WI38 (cell line): Measurements from ENCODE around the gene PRKCE.

Experiments
- H3K4me3 ChIP-seq: 2 replicates; pipeline ENCODE4 v1.5.1; 2011; ENCODE audit warnings: low read depth, mild to moderate bottlenecking, control low read depth, low read length
- CTCF ChIP-seq: IDR thresholded peaks from 2 replicates; pipeline ENCODE4 v1.5.1; 2012; ENCODE audit warnings: low read depth, mild to moderate bottlenecking, control low read depth, low read length

PRKCE gene

DNA sequence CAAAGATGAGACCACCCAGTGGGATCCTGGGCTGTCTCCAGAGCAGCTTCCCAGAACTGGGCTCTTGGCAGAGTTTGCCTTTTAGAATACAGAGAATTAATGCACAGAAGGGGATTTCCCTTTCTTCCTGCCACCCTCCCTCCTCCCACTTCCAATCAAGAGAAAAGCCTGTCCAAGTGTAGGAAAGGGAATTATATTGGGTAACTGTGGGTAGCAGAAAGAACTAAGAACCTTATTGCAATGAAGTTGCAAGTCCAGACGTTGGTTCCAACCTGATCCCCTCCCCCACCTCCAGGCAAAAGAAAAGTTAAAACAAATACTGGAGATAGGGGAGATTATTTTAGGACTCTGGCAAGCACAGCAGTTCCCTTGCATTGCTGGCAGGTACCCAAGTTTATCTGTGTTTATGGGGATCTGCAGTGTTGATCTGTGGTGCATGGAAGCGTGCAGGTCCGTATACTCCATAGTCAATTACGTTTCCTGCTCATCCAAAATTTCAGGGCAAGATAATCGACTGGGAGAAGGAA is 114.3 kb downstream of the PRKCE start:
- no peak overlapping the region for H3K4me3 ChIP-seq
- no peak for TF ChIP-seq CTCF

GRCh38 chr2:45768208-45768607 is 116.7 kb downstream of the PRKCE start:
- TF ChIP-seq CTCF: no peak

GRCh38 chr2:45769056-45769455 is 117.6 kb downstream of the PRKCE start:
- no peak overlapping the region for H3K4me3 ChIP-seq
- TF ChIP-seq CTCF: no peak

More at GRCh38 chr2:45768208-45768607, 116.7 kb downstream of the PRKCE start:
- H3K4me3 ChIP-seq: no peak overlapping the region

GRCh38 chr2:45769854-45770576 is 118.5 kb downstream of the PRKCE start:
- no peak for TF ChIP-seq CTCF
- no peak overlapping the region for H3K4me3 ChIP-seq

- no peak for TF ChIP-seq CTCF
- peak overlapping the region; percentile 20; the same call in 1 of the 2 replicates for H3K4me3 ChIP-seq
Observed at GRCh38 chr2:45770811-45771210, 119.3 kb downstream of the PRKCE start.

DNA sequence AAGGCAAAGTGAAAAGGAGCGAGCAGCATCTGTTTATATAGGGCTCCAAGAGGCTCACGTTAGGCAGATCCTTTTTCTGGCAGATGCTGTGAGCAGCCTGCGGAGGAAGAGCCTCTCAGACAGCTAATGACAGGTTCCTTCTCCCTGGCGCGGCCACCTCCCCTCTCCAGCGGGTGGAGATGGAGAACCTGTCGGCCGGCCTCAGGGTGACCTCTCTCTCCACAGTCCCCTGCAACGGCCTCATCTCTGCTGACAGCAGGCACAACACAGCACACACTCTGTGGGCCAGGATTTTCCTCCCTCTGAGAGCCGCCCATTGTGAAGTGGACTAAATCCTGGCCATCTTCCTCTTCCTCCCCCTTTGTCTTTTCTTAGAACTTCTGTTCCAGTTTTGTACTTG is 119.8 kb downstream of the PRKCE start:
- peak overlapping the region; percentile 20; the same call in 1 of the 2 replicates for H3K4me3 ChIP-seq
- no peak for TF ChIP-seq CTCF

- no peak for TF ChIP-seq CTCF
- no peak overlapping the region for H3K4me3 ChIP-seq
Observed at GRCh38 chr2:45772038-45772437, 120.6 kb downstream of the PRKCE start.
